Right atrium auricular region (tissue), 2 donors: Measurements from ENCODE around the gene MYOG. TPM values are rescaled to one million over a fixed set of nuclear protein-coding genes. Genes with fewer than 3 reads are reported as not detected.
A peak's percentile ranks its signal among the peaks of the same experiment; 100 is the strongest.

Experiments used
- DNase-seq: peaks from one replicate; pipeline ENCODE4 v3.0.0-alpha.2; 2019; ENCODE audit warnings: low spot score
- H3K27ac ChIP-seq, 2 donors: fragments of 200-600 bp; sonication (generic); 1 replicate in 1 of 2; 2 replicates in 1 of 2; pipeline ENCODE4 v1.5.1; 2016 to 2019
- H3K27me3 ChIP-seq, 2 donors: fragments of 200-600 bp; sonication (generic); one replicate each; pipeline versions ENCODE4 v1.5.1 to v1.6.0; 2017 to 2019
- H3K36me3 ChIP-seq: fragments of 200-600 bp; sonication (generic); one replicate; pipeline ENCODE4 v1.5.1; 2016
- H3K4me1 ChIP-seq, 2 donors: fragments of 200-600 bp; sonication (generic); one replicate each; pipeline versions ENCODE4 v1.5.1 to v1.6.0; 2017 to 2019
- H3K4me3 ChIP-seq, 2 donors: fragments of 200-600 bp; sonication (generic); 1 replicate in 1 of 2; 2 replicates in 1 of 2; pipeline ENCODE4 v1.5.1; 2017 to 2019; ENCODE audit warnings: mild to moderate bottlenecking in 1 of 2, moderate library complexity in 1 of 2
- H3K9me3 ChIP-seq, 2 donors: fragments of 200-600 bp; sonication (generic); one replicate each; pipeline ENCODE4 v1.5.1; 2019
- total RNA-seq, 2 donors: library from RNA; depleted of rRNA; stranded (reverse); fragments of >200 nt; gene quantifications; one replicate each; pipeline ENCODE4 v1.1.0, GENCODE V29; 2016
- TF ChIP-seq, protein P1 (sequence below), 2 donors: fragments of 200-600 bp; sonication (generic); IDR thresholded peaks; one replicate each; pipeline ENCODE4 v1.5.1; 2019; ENCODE audit warnings: antibody characterized with exemption in 2 of 2

MYOG gene
- total RNA-seq, 2 donors from 2014 or later: not detected

GRCh38 chr1:203078478-203078877, 7.3 kb downstream of the MYOG start:
- no peak overlapping the region for H3K4me3 ChIP-seq
- H3K27me3 ChIP-seq: no peaks in the 10 kb centered on the region
- H3K27ac ChIP-seq: no peak overlapping the region

DNA sequence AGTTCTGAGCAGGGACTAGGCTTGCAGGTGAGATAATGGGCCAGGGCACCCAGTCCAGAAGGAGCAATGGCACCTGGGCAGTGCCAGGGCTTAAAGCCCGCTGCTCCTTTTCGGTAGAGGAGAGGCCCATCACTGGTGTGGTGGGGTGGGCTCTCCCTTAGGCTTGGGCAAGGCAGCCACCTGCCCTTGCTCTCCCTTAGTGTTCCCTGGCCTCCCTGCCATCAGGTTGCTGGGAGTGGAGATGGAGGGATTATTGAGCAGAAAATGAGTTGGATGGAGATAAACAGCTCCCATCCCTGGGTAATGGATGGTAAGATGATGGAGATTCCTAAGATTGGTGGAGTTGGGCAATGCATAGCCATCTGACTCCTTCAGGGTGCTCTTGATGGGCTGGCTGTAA, 7.9 kb downstream of the MYOG start:
- H3K27ac ChIP-seq: no peak overlapping the region
- H3K4me1 ChIP-seq: peaks cover 0 to 8% of the 10 kb centered on the region in 2 donors
- no peaks in the 10 kb centered on the region for H3K9me3 ChIP-seq
- H3K4me3 ChIP-seq: no peak overlapping the region
- TF ChIP-seq, protein P1, sequence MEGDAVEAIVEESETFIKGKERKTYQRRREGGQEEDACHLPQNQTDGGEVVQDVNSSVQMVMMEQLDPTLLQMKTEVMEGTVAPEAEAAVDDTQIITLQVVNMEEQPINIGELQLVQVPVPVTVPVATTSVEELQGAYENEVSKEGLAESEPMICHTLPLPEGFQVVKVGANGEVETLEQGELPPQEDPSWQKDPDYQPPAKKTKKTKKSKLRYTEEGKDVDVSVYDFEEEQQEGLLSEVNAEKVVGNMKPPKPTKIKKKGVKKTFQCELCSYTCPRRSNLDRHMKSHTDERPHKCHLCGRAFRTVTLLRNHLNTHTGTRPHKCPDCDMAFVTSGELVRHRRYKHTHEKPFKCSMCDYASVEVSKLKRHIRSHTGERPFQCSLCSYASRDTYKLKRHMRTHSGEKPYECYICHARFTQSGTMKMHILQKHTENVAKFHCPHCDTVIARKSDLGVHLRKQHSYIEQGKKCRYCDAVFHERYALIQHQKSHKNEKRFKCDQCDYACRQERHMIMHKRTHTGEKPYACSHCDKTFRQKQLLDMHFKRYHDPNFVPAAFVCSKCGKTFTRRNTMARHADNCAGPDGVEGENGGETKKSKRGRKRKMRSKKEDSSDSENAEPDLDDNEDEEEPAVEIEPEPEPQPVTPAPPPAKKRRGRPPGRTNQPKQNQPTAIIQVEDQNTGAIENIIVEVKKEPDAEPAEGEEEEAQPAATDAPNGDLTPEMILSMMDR (IDR thresholded peaks at IDR 0.05): no peak
- no peak for DNase-seq
- no peaks in the 10 kb centered on the region for H3K27me3 ChIP-seq
- no peaks in the 10 kb centered on the region for H3K36me3 ChIP-seq

More at GRCh38 chr1:203078478-203078877, 7.3 kb downstream of the MYOG start:
- no peak for DNase-seq
- no peaks in the 10 kb centered on the region for H3K9me3 ChIP-seq
- TF ChIP-seq, protein P1 (IDR thresholded peaks at IDR 0.05): no peak
- no peaks in the 10 kb centered on the region for H3K36me3 ChIP-seq
- H3K4me1 ChIP-seq: peaks cover 0 to 8% of the 10 kb centered on the region in 2 donors

DNA sequence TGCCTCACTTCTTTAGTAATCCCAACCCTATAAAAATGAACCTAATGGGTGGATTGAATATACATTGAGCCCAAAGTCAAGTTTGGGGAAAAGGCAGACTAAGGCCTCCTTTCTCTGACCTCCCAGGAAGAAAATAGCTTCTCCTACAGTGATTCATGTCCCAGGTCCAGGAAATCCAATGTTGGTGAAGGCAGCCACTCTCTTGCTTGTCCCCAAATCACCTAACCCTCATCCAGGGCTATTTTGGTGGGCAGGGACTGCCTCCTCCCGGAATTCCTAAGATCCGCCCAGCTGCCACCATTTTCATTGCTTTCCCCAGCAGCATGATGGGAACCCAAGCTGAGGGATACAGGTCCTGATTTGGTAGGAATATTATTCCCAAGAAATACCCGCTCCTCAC, 8.4 kb downstream of the MYOG start:
- Histone ChIP-seq H3K27me3 (no peaks in the 10 kb centered on the region), H3K36me3 (no peaks in the 10 kb centered on the region), H3K27ac (no peak overlapping the region), H3K9me3 (no peaks in the 10 kb centered on the region), H3K4me3 (no peak overlapping the region), H3K4me1 (peaks cover 0 to 5% of the 10 kb centered on the region in 2 donors)
- TF ChIP-seq, protein P1 (IDR thresholded peaks at IDR 0.05): no peak
- DNase-seq: no peak

GRCh38 chr1:203076031-203076511, 9.7 kb downstream of the MYOG start:
- H3K4me3 ChIP-seq: peak overlapping the region; percentile 10 to 39

GRCh38 chr1:203075236-203076030, 10.4 kb downstream of the MYOG start:
- H3K27ac ChIP-seq: no peak overlapping the region
- TF ChIP-seq, protein P1 (IDR thresholded peaks at IDR 0.05): no peak
- DNase-seq: no peak

More at GRCh38 chr1:203076031-203076511, 9.7 kb downstream of the MYOG start:
- no peak for DNase-seq
- Histone ChIP-seq H3K27me3 (no peaks in the 10 kb centered on the region), H3K27ac (no peak overlapping the region), H3K4me1 (peaks cover 0 to 4% of the 10 kb centered on the region in 2 donors), H3K9me3 (no peaks in the 10 kb centered on the region), H3K36me3 (no peaks in the 10 kb centered on the region)
- TF ChIP-seq, protein P1 (IDR thresholded peaks at IDR 0.05): no peak

More at GRCh38 chr1:203075236-203076030, 10.4 kb downstream of the MYOG start:
- peaks cover 0 to 4% of the 10 kb centered on the region in 2 donors for H3K4me1 ChIP-seq
- H3K27me3 ChIP-seq: no peaks in the 10 kb centered on the region
- peak overlapping the region; percentile 10 to 39 for H3K4me3 ChIP-seq
- H3K9me3 ChIP-seq: no peaks in the 10 kb centered on the region
- H3K36me3 ChIP-seq: no peaks in the 10 kb centered on the region
